HG02588 (cell line): ENCODE results near the gene SLC22A13.
"Not testable (repeated sequence)": the region's sequence is repeated elsewhere in the genome, so short reads cannot be mapped to it uniquely, and the experiment has no call there.

Experiments
- ATAC-seq: cut with Tn5 transposase; IDR thresholded peaks from one replicate; pipeline ENCODE4 v1.9.1; 2021; ENCODE audit warnings: mild to moderate bottlenecking, moderate library complexity; ENCODE audit not compliant: unreplicated experiment

The SLC22A13 gene

DNA sequence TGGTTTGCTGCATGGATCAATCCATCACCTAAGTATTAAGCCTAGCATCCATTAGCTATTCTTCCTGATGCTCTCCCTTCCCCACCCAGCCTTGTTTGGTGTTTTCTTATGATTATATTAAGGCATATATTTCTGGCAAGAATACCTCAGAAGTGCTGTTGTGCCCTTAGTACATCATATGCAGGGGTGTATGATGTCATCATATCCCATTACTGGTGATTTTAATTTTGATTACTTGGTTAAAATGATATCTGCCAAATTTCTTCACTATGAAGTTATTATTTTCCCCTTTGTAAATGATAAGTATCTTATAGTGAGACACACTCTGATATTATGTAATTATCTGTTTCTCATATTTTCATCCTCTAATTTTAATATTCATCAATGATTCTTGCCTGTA lies 31.9 kb downstream of the SLC22A13 start:
- no peak for ATAC-seq

DNA sequence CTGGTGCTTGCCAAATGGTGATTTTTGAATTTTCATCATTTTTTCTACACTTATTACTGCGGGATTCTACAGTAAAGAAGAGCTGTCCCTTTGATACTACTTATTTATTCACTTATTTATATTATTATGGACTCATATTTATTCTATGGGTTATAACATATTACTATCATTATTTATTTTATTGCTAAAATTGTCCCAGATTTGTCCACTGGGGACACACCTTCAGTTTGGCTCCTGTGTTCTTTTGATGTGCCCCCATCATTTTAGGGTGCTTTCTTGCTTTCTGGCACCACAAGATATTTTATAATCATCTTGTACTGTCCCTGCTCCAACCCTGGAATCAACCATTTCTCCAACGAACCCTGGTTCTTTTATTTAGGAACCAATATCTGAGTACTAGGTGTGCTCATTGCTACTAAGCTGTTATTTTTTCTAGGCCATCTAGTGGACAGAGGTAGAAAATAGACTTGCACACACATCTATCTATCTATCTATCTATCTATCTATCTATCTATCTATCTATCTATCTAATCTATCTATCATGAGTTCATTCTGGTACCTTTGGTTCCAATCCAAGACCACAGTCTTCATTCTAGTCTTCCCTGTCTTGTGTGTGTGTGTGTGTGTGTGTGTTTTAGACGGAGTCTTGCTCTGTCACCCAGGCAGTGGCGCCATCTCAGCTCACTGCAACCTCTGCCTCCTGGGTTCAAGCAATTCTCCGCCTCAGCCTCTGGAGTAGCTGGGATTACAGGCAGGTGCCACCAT lies 32.5 kb downstream of the SLC22A13 start:
- no peak for ATAC-seq

DNA sequence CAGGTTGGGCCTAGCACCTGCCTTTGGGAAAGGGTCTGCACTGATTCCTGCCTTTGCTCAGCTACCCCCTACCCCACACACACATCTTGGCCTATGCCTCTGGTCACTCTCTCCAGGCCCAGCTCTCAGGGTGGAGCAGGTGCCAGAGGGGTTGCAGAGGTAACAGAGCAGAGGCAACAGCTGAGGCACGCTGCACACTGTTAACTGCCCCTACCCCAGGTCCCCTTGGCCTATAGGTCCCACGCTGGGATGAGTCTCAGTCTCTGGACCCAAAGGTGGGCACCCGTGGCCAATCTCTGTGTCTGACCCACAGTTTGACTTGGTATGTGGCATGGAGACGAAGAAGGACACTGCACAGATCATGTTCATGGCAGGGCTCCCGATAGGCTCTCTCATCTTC lies 41.3 kb downstream of the SLC22A13 start:
- no peak for ATAC-seq

DNA sequence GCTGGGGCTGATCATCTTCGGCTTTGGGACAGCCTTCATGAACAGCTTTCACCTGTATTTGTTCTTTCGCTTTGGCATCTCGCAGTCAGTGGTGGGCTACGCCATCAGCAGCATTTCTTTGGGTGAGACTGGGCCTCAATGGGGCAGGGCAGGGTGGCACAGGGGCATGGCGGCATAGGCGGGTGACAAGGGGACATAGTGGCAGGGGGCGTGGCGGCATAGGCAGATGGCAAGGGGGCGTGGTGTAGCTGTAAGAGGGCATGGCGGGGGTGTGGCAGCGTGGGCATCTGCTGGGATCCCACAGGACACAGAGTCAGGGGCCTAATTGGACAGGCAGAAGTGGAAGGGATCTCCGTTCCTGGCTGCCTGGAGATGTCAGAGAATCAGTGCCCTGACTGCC lies 42.0 kb downstream of the SLC22A13 start:
- ATAC-seq = no peak

DNA sequence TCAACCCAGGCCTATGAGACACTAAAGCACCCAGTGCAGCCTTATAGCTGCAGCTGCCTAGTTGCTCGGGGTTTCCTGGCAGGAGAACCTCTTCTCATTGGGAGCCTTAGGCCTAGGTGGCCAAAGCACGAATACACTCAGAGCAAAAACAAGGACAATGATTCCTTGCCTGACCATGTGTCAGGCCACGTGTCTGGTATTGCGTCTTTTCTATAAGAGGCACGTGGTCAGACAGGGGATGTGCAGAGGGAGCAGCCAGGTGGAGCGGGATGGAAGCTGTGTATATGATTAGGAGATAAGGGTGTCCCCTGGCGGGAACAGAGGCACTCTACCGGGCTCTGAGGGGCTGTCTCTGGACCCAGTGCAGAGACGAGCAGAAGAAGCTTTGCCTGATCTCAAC lies 42.8 kb downstream of the SLC22A13 start:
- ATAC-seq = no peak

DNA sequence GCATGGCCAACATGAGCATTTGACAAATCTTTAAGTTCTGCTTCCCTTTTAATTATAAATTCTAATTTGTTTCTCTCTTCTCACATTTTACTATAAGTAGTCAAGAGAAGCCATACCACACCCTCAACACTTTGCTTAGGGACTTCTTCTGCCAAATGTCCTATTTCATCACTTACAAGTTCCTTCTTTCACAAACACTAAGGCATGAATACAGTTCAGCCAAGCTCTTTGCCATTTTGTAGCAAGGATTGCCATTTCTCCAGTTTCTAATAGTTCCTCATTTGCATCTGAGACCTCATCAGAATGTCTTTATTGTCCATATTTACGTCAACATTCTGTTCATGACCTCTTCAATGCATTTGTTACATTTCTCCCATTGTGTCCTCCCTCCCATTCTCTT lies 45.9 kb downstream of the SLC22A13 start:
- ATAC-seq = no peak

DNA sequence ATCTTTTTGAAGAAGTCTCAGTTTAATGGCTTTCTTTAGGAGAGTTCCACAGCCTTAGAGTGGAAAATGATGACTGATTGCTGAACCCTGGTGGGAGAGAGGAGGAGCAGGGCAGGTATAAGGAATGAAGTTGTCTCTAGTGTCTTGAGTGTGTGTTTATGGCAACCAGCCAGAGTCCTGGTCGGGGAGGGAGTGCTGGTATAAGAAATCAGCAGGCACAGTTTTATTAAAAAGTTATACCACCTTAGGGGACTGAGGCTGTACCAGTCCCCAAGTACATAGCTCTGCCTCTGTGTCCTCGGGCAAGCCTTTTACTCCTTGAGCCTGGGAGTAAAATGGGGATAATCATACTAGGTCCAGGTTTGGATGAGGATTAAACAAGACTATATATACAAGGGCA lies 46.3 kb downstream of the SLC22A13 start:
- ATAC-seq = no peak

DNA sequence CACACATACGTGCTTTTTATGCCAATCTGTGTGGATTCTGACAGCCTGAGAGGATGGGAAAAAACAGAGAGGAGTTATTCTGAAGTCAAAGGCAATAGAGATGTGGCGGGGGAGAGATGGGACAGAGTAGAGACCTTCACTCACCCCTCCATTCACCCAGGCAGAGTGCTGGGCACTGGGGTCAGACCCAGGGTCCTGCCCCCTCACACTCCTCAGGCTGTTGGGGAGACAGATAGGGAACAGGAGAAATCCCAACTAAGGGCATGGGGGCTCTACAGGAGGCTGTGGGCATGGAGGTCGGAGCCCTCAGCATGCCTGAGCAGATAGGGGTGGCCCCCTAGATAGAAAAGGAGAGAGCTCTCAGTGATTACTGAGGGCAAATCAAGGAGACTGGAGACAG lies 46.7 kb downstream of the SLC22A13 start:
- ATAC-seq = no peak

DNA sequence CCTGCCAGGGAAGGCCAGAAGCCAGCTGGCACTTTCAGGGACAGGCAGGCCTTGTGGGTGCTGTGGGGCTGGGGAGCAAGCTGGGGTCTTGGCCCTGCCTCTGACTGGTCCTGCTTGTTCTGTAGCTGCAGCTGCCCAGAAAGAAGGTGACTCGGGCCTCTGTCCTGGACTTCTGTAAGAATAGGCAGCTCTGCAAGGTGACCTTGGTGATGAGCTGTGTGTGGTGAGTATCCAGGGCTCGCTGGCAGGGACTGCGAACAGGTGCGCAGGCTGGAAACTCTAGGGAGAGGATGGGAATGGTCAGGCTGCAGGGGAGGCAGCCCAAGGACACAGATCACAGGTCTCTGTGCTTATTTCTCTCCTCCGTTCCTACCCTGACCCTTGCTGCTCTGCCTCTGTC lies 47.7 kb downstream of the SLC22A13 start:
- no peak for ATAC-seq

DNA sequence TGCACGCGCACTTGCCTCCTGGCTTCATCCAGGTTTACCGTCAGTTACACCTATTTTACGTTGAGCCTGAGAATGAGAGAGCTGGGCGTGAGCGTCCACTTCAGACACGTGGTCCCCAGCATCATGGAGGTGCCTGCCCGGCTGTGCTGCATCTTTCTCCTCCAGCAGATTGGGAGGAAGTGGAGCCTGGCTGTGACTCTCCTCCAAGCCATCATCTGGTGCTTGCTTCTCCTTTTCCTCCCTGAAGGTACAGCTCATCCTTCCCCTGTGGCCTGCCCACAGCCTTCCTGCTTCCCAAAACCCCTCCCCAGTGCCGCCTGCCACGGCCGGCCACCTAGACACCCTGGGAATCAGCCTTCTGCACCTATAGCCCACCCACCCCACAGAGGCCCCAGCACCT lies 48.1 kb downstream of the SLC22A13 start:
- no peak for ATAC-seq

DNA sequence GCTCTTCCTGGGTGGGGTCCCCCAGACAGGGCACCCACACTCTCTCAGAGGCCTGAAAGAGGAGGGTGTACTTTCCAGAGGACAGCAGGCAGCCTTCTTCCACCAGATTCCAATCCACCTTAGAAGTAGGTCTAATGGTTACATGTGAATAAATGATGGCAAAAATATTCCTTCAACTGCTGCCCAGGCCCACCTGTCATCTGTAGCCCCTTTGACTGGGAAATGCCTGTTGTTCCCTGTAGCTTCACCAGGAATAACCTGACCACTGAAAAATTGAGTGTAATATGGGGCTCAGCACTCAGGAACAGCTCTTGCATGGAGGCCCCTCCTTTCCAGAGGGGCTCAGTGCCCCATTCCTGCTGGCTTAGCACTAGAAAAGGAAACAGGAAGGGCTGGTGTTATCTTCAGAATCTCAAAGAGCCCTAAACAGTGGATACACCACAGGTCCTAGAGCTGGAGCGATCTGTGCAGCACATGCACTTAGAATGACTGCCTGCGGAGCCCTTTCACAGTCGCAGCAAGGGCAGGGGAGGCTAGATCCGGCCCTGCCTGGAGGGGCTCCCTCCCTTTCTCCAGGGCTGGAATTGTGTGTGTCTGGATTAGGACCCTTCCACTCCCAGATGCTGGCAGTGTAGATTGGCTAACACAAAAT lies 48.6 kb downstream of the SLC22A13 start:
- no peak for ATAC-seq

DNA sequence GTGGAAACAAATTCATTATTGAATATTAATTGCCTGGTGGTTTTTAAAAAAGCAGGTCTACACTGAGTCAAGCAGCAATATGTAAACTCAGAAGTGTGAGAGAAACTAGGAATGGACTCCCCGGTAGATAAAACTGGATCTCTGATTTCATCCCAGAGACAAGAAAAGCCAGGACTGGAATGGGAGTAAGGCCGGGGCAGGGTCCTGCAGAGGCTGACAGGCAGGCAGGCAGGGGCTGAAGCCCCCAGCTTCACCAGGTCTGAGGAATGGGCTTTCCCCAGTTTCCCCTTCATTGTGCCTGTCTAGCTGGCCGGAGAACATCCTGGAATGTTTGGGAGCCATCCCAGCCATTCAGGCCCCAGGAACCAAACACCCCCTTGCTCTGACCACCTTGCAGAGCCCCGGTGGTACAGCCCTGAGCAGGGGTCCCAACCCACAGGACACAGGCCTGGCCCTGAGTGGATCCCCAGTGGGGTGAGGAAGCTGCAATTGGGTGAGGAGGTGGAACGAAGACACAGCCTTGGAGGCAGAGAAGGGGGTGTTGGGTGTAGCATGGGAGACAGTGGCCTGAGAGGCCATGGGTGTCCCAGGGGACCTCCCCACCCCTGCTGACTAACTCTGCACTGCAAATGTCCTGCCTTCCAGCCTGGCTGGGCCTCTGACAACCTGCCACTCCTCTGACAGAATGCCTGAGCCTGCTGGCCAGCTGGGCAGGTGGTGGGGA lies 49.3 kb downstream of the SLC22A13 start:
- no peak for ATAC-seq

DNA sequence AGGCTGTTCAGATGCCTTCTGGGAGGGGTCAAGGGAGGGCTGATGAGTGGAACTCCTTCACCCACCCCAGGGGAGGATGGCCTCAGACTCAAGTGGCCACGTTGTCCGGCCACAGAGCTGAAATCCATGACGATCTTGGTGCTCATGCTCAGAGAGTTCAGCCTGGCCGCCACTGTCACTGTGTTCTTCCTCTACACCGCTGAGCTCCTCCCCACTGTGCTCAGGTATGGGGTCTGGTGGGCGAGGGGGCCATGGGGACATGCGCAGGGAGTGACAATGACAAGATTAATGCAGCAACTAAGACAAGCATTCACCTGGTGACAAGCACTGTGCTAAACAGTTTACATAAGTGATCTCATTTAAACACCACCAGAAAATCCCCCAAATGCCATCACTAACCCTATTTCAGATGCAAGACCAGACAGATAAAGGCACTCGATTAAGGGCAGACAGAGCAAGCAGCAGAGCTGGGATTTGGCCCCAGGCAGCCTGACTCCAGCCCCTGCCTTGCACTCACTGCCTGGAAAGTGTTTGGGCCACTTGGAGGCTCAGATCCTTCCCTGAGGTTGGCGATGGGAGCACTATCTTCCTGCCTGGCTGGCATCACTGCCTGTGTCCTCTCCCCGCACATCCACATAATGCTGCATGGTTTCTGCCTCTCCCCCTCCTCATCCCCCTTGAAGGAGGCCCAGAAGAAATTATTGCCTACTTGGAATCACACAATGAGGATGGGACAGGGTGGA lies 50.0 kb downstream of the SLC22A13 start:
- no peak for ATAC-seq

DNA sequence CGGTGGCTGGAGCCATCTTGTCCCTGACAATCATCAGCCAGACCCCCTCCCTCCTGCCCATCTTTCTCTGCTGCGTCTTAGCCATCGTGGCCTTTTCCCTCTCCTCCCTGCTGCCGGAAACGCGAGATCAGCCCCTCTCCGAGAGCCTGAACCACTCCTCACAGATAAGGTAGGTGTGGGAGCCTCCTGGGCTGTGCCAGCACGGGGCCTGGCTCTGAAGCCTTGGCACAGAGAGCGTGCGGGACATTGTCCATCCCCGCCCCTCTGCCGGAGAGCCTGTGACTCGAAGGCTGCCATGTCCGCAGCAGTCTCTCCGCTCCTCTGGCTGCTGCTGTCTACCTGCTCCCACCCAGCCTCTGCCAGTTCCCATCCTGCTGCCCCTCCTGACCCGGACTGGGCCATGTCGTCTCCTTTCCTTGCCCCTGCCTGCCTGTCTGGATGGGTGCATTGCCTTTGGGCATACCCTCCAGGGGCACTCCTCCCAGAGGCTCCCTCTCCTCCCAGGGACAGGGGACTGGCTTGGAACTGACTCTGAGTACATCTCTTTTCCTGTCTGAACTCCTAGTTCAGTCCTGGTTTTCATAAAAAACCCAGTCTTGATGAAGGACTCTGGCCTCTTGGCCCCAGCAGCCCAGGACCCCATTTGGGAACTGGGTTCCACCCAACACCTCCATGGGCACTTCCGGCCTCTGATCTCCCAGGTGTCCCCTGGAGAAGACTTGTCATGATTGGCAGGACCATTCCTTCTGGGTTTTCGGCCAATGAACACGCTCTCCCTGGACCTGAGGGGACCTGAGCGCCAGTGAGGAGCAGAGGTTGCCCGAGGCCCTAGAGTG lies 51.0 kb downstream of the SLC22A13 start:
- ATAC-seq = no peak

DNA sequence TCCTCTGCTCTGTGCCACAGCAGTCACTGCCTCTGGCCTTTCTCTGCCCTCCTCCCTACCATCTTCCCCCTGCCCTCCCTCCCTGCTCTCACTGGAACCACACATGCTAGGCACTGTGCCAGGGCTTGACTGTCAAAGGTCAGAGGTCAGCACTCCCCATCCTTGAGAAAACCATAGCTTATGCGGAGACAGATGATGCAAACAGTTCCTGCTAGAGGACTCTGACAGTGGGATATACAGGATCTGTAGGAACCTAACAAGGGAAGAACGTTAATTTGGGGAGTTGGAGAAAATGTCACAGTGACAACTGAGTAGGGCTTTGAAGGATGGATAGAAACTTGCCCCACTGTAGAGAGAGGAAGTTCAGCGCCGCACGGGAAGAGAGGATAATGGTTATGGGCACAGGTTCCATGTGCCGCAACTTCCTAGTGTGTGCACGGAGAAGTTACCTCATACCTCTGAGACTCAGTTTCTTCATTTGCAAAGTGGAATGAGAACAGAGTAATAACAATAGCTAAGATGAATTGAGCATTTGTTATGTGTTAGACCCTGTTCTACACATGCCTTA lies 51.7 kb downstream of the SLC22A13 start:
- no peak for ATAC-seq

DNA sequence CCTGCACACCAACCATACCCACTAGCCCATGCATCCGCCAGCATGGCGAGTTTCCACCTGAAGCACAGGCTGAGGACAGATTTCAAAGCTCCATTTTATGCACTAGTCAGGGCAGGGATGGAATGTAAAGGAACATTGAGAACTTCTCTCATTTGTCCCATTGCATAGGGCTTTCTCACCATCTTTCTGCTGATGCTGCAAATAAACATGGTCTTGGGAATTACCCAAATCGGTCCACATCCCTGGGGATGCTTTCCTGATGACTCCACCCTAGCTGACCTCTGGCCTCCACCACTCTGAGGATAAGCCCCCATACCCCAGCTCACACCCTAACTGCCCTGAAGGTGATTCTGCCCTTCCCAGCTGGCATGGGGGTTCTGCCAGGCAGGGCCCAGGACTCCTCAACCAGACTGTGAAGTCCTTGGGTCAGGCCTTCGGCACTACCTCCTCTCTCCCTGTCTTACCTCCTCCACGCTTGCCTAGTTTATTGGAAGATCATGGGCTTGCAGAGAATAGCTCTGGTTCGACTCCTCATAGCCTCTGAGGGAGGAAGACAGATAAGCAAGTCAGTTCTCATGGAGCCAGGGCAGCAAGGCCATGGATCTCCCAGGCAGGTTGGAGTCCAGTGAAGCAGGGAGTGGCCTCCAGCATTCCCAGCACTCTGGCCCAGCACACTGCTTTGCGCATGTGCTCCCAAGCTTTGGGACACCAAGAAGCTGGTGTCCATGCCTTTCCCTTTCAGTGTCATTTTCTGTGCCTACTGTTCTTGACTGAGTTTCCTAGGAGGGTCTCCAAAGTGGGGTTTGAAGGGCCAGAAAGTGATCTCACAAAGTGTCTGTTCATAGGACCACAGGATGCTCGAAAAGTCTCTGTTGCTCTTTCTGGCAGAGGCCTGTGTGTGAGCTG lies 53.4 kb downstream of the SLC22A13 start:
- ATAC-seq = no peak

DNA sequence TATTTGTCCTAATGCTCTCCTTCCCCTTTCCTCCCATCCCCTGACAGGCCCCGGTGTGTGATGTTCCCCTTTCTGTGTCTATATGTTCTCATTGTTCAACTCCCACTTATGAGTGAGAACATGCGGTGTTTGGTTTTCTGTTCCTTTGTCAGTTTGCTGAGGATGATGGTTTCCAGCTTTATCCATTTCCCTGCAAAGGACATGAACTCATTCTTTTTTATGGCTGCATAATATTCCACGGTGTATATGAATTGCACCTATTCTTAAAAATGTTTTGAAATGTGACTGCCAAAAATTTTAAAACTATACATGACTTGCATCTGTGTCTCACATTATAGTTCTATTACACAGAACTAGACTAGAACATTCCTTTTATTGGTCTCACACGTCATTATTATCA lies 55.0 kb downstream of the SLC22A13 start:
- not testable (repeated sequence) for ATAC-seq

DNA sequence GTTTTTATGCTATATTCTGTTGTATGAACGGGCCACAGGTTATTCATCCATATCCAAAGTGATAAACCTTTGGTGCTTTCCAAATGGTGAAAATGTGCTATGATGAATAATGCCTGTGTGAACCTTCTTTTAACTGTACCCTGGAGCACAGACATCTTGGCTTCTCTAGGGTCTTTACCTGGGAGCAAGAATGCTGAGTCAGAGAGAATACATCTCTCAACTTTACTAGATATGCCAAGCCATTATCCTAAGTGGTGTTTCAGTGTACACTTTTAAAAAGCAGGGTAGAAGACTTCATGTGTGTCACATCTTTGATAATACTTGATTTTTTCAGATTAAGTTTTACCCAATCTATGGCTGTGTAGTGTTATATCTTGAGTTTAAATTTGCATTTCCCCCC lies 57.4 kb downstream of the SLC22A13 start:
- no peak for ATAC-seq

DNA sequence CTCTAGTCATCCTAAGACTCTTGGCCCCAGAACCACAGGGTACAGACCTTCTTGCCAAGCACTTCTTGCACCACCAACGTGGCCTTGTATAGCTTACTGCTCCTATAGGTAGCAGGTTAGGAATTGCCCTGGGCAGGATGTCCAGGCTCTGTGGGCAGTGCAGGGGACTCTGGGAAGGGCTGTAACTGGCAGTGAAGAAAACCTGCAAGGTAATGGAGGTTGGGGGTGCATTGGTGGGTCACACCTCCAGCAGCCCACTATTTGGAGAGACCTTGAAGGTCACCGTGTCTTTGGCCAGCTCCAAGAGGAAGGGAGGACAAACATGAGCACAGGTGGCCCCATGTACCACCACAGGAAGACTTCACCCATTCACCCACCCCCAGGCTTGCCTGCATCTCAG lies 59.6 kb downstream of the SLC22A13 start:
- ATAC-seq = no peak
